Gastroesophageal sphincter (tissue), 4 donors: ENCODE results near the gene RALGPS1. TPM values are rescaled to one million over a fixed set of nuclear protein-coding genes. Genes with fewer than 3 reads are reported as not detected.

Experiments
- ATAC-seq: fragments of 150-250 bp; one replicate; pipeline ENCODE4 v1.9.1; 2016; ENCODE audit warnings: mild to moderate bottlenecking, moderate library complexity
- H3K27ac ChIP-seq, 4 donors: fragments of 200-600 bp; sonication (generic) in 3 of 4; 1 replicate in 3 of 4; 2 replicates in 1 of 4; pipeline ENCODE4 v1.5.1; 2016 to 2019
- H3K27me3 ChIP-seq: fragments of 200-600 bp; sonication (generic); one replicate; pipeline ENCODE4 v1.5.1; 2019
- H3K36me3 ChIP-seq, 2 donors: fragments of 200-600 bp; sonication (generic); one replicate each; pipeline ENCODE4 v1.5.1; 2019; ENCODE audit warnings: control low read depth in 1 of 2
- H3K4me1 ChIP-seq, 3 donors: fragments of 200-600 bp; sonication (generic); 1 replicate in 2 of 3; 2 replicates in 1 of 3; pipeline ENCODE4 v1.5.1; 2016 to 2019; ENCODE audit warnings: control low read depth in 2 of 3
- H3K4me3 ChIP-seq, 2 donors: fragments of 200-600 bp; sonication (generic); one replicate each; pipeline ENCODE4 v1.5.1; 2019; ENCODE audit warnings: mild to moderate bottlenecking in 1 of 2, moderate library complexity in 1 of 2
- H3K9me3 ChIP-seq, 3 donors: fragments of 200-600 bp; sonication (generic); one replicate each; pipeline ENCODE4 v1.5.1; 2017 to 2019; ENCODE audit warnings: control low read depth in 2 of 3
- CTCF ChIP-seq, 4 experiments: fragments of 200-600 bp in 2 of 4; fragments of 450-650 bp in 2 of 4; sonication (generic) in 1 of 4; IDR thresholded peaks; one replicate each; pipeline ENCODE4 v1.5.1; 2017 to 2019; ENCODE audit warnings: antibody characterized with exemption in 4 of 4, mild to moderate bottlenecking in 2 of 4, moderate library complexity in 2 of 4
- EP300 ChIP-seq: sonication (generic); formaldehyde crosslinking; IDR thresholded peaks from one replicate; pipeline ENCODE4 v1.6.1; 2017; ENCODE audit warnings: antibody characterized with exemption, mild to moderate bottlenecking
- POLR2A ChIP-seq, 2 donors: fragments of 450-650 bp; IDR thresholded peaks; one replicate each; pipeline ENCODE4 v1.6.1; 2017; ENCODE audit warnings: antibody characterized with exemption in 2 of 2, mild to moderate bottlenecking in 2 of 2, moderate library complexity in 1 of 2
- POLR2AphosphoS5 ChIP-seq: sonication (generic); formaldehyde crosslinking; IDR thresholded peaks from one replicate; pipeline ENCODE4 v1.6.1; 2017; ENCODE audit warnings: antibody characterized with exemption
- WGBS, 2 donors: methylation state at CpG; one replicate each; pipeline ENCODE4 v1.1.5; 2018; ENCODE audit warnings: low coverage in 1 of 2; 5-methylcytosine and 5-hydroxymethylcytosine counted together
- total RNA-seq, 4 donors: library from RNA; depleted of rRNA; stranded (reverse); fragments of >200 nt; gene quantifications; one replicate each; pipeline ENCODE4 v1.1.0, GENCODE V29; 2016

Gene RALGPS1
- total RNA-seq, 4 donors from 2014 or later = 5.9 to 17.4 (median 11.3) TPM

DNA sequence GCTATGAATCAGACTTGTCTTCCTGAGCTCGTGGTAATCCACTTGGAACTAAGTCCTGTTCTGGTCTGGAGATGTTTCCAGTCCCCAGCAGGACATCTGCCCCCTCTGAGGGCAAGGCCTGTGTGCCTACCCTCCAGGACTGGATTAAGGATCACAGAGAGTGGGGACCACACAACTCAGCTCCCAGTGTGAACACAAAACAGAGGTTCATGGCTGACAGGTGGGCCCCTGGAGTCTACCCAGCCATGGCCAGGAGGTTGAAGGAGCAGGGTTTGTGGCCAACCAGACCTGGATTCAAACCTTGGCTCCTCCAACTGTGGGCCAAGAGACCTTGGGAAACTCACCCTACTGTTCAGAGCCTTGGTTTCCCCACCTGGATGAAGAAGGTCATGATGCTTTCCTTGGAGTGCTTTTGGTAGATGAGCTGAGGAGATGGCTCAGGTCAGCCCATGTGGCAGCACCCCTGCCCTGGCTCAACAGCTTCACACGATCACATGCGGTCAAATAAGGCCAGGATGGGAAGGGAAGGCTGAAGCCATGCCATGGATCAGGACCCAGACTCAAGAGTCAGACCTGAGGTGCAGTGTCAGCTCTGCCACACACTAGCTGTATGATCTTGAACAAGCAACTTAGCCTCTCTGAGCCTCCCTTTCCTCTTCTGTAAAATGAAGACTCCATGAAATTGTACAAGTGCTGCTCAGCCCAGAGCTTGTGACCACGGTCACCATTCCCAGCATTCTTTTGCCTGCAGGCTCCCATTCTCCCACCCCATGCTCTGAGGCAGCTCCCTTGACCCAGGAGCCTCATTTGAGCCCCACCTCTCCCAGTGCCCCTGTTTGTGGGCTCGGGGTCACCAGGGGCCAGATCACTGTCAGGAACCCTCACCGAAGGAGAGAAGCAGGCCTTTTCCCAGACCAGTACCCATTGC, 235.1 kb downstream of the RALGPS1 start:
- H3K36me3 ChIP-seq = no peaks in the 10 kb centered on the region
- WGBS, 2 donors = 88% methylated on average over 3 of the region's 6 CpGs; no CpG with 5 or more reads in 1 of the 2 donors
- TF ChIP-seq POLR2A (IDR thresholded peaks at IDR 0.05) (no peak), EP300 (no peak), POLR2AphosphoS5 (no peak), CTCF (IDR thresholded peaks at IDR 0.05) (no peak)
- no peak overlapping the region for H3K4me3 ChIP-seq
- peaks cover 0 to 12% (median 7%) of the 10 kb centered on the region in 3 donors for H3K4me1 ChIP-seq
- H3K27ac ChIP-seq = no peak overlapping the region
- H3K9me3 ChIP-seq = no peaks in the 10 kb centered on the region
- no peak for ATAC-seq
- no peaks in the 10 kb centered on the region for H3K27me3 ChIP-seq

DNA sequence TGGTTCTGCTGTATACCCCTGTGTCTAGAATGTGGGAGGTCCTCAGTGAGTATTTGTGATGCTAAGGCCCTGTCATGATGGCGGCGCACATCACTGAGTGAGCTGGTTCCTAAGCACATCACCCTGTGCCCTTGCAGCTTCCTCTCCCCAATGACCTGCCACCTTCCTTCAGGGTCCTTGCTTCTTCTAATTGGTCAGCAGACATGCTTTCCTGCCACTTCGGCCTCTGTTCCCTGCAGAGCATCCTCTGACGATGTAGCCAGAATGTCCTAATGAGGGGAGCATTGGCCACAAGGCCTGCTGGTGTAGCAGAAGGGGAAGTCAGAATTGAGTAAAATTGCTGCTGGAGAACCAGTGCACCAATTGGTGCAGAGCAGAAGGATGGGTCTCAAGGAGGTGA, 238.9 kb downstream of the RALGPS1 start:
- H3K9me3 ChIP-seq = no peaks in the 10 kb centered on the region
- TF ChIP-seq POLR2AphosphoS5 (no peak), CTCF (IDR thresholded peaks at IDR 0.05) (no peak), POLR2A (IDR thresholded peaks at IDR 0.05) (no peak), EP300 (no peak)
- peak overlapping the region in 1 of 4 donors; percentile 76 for H3K27ac ChIP-seq
- no peaks in the 10 kb centered on the region for H3K36me3 ChIP-seq
- ATAC-seq = no peak
- WGBS, 2 donors = 93% methylated on average over 3 of the region's 4 CpGs; no CpG with 5 or more reads in 1 of the 2 donors
- H3K4me1 ChIP-seq = peaks cover 0 to 23% (median 11%) of the 10 kb centered on the region in 3 donors
- H3K27me3 ChIP-seq = no peaks in the 10 kb centered on the region
- no peak overlapping the region for H3K4me3 ChIP-seq

- 100% methylated on average over 1 of the region's 5 CpGs for WGBS, 2 donors
- H3K27ac ChIP-seq = peak overlapping the region in 3 of 4 donors; percentile 62 to 76 (median 75)
- peak; percentile 29 for ATAC-seq
These were observed 239.4 kb downstream of the RALGPS1 start for GRCh38 chr9:127154003-127154389.

DNA sequence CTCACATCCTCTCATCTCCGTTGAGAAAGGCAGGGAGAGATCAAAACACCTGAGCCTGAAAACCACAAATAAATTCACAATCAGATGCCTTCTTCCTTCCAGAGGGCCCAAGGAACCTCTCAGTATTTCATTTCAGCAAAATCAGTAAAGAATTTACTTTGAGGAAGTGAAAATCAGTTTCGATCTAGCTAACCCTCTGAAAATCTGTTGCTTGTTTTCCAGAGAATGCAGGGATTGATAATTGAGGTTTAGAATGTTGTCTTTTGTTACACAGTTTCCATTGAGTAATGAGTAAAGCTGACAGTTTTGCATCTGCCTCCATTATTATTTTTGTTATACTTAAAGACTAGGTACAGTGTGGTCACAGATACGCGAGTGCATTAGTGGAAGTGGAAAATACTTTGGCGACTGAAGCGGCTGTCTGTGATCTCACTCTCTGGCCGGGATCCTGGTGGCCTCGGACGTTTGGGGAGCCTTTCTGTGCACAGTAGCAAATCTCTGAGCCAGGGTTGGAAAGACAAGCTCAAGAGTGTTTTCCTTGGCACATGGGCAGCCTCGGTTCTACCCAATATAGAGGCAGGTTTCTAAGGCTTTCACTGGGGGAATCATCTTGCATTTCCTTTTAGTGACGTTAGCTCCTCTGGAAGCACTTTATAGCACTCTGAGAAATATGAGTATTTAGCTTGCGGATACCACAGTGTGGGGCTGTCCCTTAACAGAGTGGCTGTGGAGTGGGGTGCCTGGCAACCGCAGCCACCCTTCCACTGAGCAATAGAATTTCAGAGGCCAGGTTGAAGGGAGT, 240.0 kb downstream of the RALGPS1 start:
- 15 to 23% methylated on average over 9 to 12 of the region's 13 CpGs for WGBS, 2 donors
- H3K27ac ChIP-seq = peak overlapping the region in 3 of 4 donors; percentile 62 to 76 (median 75)

More at GRCh38 chr9:127154003-127154389, 239.4 kb downstream of the RALGPS1 start:
- Histone ChIP-seq H3K4me3 (no peak overlapping the region), H3K36me3 (no peaks in the 10 kb centered on the region), H3K27me3 (no peaks in the 10 kb centered on the region), H3K4me1 (peaks cover 0 to 26% (median 11%) of the 10 kb centered on the region in 3 donors), H3K9me3 (no peaks in the 10 kb centered on the region)
- TF ChIP-seq EP300 = no peak

More for the DNA sequence above, 240.0 kb downstream of the RALGPS1 start:
- Histone ChIP-seq H3K4me1 (peaks cover 0 to 32% (median 11%) of the 10 kb centered on the region in 3 donors), H3K4me3 (peak overlapping the region in 1 of 2 donors; percentile 22), H3K36me3 (no peaks in the 10 kb centered on the region), H3K27me3 (no peaks in the 10 kb centered on the region), H3K9me3 (no peaks in the 10 kb centered on the region)
- TF ChIP-seq POLR2A (IDR thresholded peaks at IDR 0.05) = no peak
- peak in 1 of 4 experiments; percentile 11 for TF ChIP-seq CTCF (IDR thresholded peaks at IDR 0.05)
- peak; percentile 65 for ATAC-seq
